ENCODE data around the gene IFI6. TPM values are rescaled to one million over a fixed set of nuclear protein-coding genes. Genes with fewer than 3 reads are reported as not detected.

The IFI6 gene
- total and polyA plus RNA-seq, 2 of the 13 experiments (the other 11 are each of a cell fraction or from before 2014, with no cell fraction given), result 12.9 to 13.2 TPM

GRCh38 chr1:27671964-27672749 is at the start of gene IFI6 (continued):
- TF ChIP-seq USF2 (IDR thresholded peaks at IDR 0.05; ENCODE audit: low read depth, low read length) (no peak), USF2 (CRISPR knock-in tag; IDR thresholded peaks at IDR 0.05; ENCODE audit: borderline replicate concordance) (0 out of 2 replicates have a peak, but pooled peaks have one; percentile 16), PHF20 (CRISPR knock-in tag; IDR thresholded peaks at IDR 0.05) (no peak), ZNF138 (CRISPR knock-in tag; IDR thresholded peaks at IDR 0.05; ENCODE audit: low read depth) (no peak), PLRG1 (conservative IDR thresholded peaks at IDR 0.05) (no peak), MXD4 (CRISPR knock-in tag; IDR thresholded peaks at IDR 0.05) (no peak), ZNF891 (CRISPR knock-in tag; IDR thresholded peaks at IDR 0.05) (no peak), TCF7 (IDR thresholded peaks at IDR 0.05; ENCODE audit: low read depth) (no peak), RELA (CRISPR knock-in tag; IDR thresholded peaks at IDR 0.05) (no peak), ZNF441 (CRISPR knock-in tag; IDR thresholded peaks at IDR 0.05; ENCODE audit: borderline replicate concordance) (no peak), FOXJ3 (CRISPR knock-in tag; IDR thresholded peaks at IDR 0.05; ENCODE audit: borderline replicate concordance) (0 out of 2 replicates have a peak, but pooled peaks have one; percentile 68), TP53 (CRISPR knock-in tag; conservative IDR thresholded peaks at IDR 0.05) (no peak), MEIS1 (CRISPR knock-in tag; IDR thresholded peaks at IDR 0.05; ENCODE audit: borderline replicate concordance) (no peak), ISX (CRISPR knock-in tag; conservative IDR thresholded peaks at IDR 0.05) (no peak), ZMYM2 (CRISPR knock-in tag; IDR thresholded peaks at IDR 0.05) (no peak), GTF2F1 (IDR thresholded peaks at IDR 0.05; ENCODE audit: low read length) (peak; percentile 56; the same call in 1 of the 2 replicates), ZNF550 (CRISPR knock-in tag; IDR thresholded peaks at IDR 0.05; ENCODE audit: borderline replicate concordance) (no peak), ZNF772 (CRISPR knock-in tag; IDR thresholded peaks at IDR 0.05) (peak; percentile 29; the same call in 1 of the 2 replicates), MYC (CRISPR knock-in tag; IDR thresholded peaks at IDR 0.05; ENCODE audit: borderline replicate concordance) (no peak), HIVEP1 (CRISPR knock-in tag; IDR thresholded peaks at IDR 0.05) (0 out of 2 replicates have a peak, but pooled peaks have one; percentile 42), ZNF230 (CRISPR knock-in tag; IDR thresholded peaks at IDR 0.05) (no peak), CC2D1A (CRISPR knock-in tag; IDR thresholded peaks at IDR 0.05) (no peak), RBAK (CRISPR knock-in tag; IDR thresholded peaks at IDR 0.05) (no peak), ZNF205 (CRISPR knock-in tag; IDR thresholded peaks at IDR 0.05) (no peak), ZNF44 (CRISPR knock-in tag; IDR thresholded peaks at IDR 0.05) (no peak), ZNF235 (CRISPR knock-in tag; IDR thresholded peaks at IDR 0.05; ENCODE audit: borderline replicate concordance) (no peak), FOSL1 (CRISPR knock-in tag; IDR thresholded peaks at IDR 0.05; ENCODE audit: borderline replicate concordance) (no peak)
